GM18519 (cell line): ENCODE measurements around the gene RALA.

Experiments used
- ATAC-seq: cut with Tn5 transposase; IDR thresholded peaks from one replicate; pipeline ENCODE4 v1.9.1; 2021; ENCODE audit warnings: mild to moderate bottlenecking, moderate library complexity; ENCODE audit not compliant: unreplicated experiment, low FRiP score

The RALA gene

GRCh38 chr7:39757604-39758003, 134.2 kb downstream of the RALA start:
- no peak for ATAC-seq
